Gastroesophageal sphincter (tissue), 4 donors: ENCODE results near the gene COL18A1. TPM values are rescaled to one million over a fixed set of nuclear protein-coding genes. Genes with fewer than 3 reads are reported as not detected.

Experiments
- ATAC-seq: fragments of 150-250 bp; one replicate; pipeline ENCODE4 v1.9.1; 2016; ENCODE audit warnings: mild to moderate bottlenecking, moderate library complexity
- H3K27ac ChIP-seq, 4 donors: fragments of 200-600 bp; sonication (generic) in 3 of 4; 1 replicate in 3 of 4; 2 replicates in 1 of 4; pipeline ENCODE4 v1.5.1; 2016 to 2019
- H3K27me3 ChIP-seq: fragments of 200-600 bp; sonication (generic); one replicate; pipeline ENCODE4 v1.5.1; 2019
- H3K36me3 ChIP-seq, 2 donors: fragments of 200-600 bp; sonication (generic); one replicate each; pipeline ENCODE4 v1.5.1; 2019; ENCODE audit warnings: control low read depth in 1 of 2
- H3K4me1 ChIP-seq, 3 donors: fragments of 200-600 bp; sonication (generic); 1 replicate in 2 of 3; 2 replicates in 1 of 3; pipeline ENCODE4 v1.5.1; 2016 to 2019; ENCODE audit warnings: control low read depth in 2 of 3
- H3K4me3 ChIP-seq, 2 donors: fragments of 200-600 bp; sonication (generic); one replicate each; pipeline ENCODE4 v1.5.1; 2019; ENCODE audit warnings: mild to moderate bottlenecking in 1 of 2, moderate library complexity in 1 of 2
- H3K9me3 ChIP-seq, 3 donors: fragments of 200-600 bp; sonication (generic); one replicate each; pipeline ENCODE4 v1.5.1; 2017 to 2019; ENCODE audit warnings: control low read depth in 2 of 3
- EP300 ChIP-seq: sonication (generic); formaldehyde crosslinking; IDR thresholded peaks from one replicate; pipeline ENCODE4 v1.6.1; 2017; ENCODE audit warnings: antibody characterized with exemption, mild to moderate bottlenecking
- POLR2A ChIP-seq, 2 donors: fragments of 450-650 bp; IDR thresholded peaks; one replicate each; pipeline ENCODE4 v1.6.1; 2017; ENCODE audit warnings: antibody characterized with exemption in 2 of 2, mild to moderate bottlenecking in 2 of 2, moderate library complexity in 1 of 2
- POLR2AphosphoS5 ChIP-seq: sonication (generic); formaldehyde crosslinking; IDR thresholded peaks from one replicate; pipeline ENCODE4 v1.6.1; 2017; ENCODE audit warnings: antibody characterized with exemption
- WGBS, 2 donors: methylation state at CpG; one replicate each; pipeline ENCODE4 v1.1.5; 2018; ENCODE audit warnings: low coverage in 1 of 2; 5-methylcytosine and 5-hydroxymethylcytosine counted together
- total RNA-seq, 4 donors: library from RNA; depleted of rRNA; stranded (reverse); fragments of >200 nt; gene quantifications; one replicate each; pipeline ENCODE4 v1.1.0, GENCODE V29; 2016
- TF ChIP-seq, protein P1 (sequence below), 4 experiments: fragments of 200-600 bp in 2 of 4; fragments of 450-650 bp in 2 of 4; sonication (generic) in 1 of 4; IDR thresholded peaks; one replicate each; pipeline ENCODE4 v1.5.1; 2017 to 2019; ENCODE audit warnings: antibody characterized with exemption in 4 of 4, mild to moderate bottlenecking in 2 of 4, moderate library complexity in 2 of 4

Gene COL18A1
- total RNA-seq, 4 donors from 2014 or later = 69.3 to 116 (median 78.4) TPM

GRCh38 chr21:45365186-45365607 is 39.8 kb upstream of the COL18A1 start:
- no peak for ATAC-seq
- Histone ChIP-seq H3K9me3 (no peaks in the 10 kb centered on the region), H3K27me3 (no peaks in the 10 kb centered on the region), H3K36me3 (no peaks in the 10 kb centered on the region), H3K4me3 (no peak overlapping the region), H3K27ac (peak overlapping the region in 3 of 4 donors; percentile 88 to 95 (median 93)), H3K4me1 (peaks cover 0 to 51% (median 21%) of the 10 kb centered on the region in 3 donors)
- TF ChIP-seq POLR2AphosphoS5 (no peak), EP300 (no peak), POLR2A (IDR thresholded peaks at IDR 0.05) (no peak)
- TF ChIP-seq, protein P1, sequence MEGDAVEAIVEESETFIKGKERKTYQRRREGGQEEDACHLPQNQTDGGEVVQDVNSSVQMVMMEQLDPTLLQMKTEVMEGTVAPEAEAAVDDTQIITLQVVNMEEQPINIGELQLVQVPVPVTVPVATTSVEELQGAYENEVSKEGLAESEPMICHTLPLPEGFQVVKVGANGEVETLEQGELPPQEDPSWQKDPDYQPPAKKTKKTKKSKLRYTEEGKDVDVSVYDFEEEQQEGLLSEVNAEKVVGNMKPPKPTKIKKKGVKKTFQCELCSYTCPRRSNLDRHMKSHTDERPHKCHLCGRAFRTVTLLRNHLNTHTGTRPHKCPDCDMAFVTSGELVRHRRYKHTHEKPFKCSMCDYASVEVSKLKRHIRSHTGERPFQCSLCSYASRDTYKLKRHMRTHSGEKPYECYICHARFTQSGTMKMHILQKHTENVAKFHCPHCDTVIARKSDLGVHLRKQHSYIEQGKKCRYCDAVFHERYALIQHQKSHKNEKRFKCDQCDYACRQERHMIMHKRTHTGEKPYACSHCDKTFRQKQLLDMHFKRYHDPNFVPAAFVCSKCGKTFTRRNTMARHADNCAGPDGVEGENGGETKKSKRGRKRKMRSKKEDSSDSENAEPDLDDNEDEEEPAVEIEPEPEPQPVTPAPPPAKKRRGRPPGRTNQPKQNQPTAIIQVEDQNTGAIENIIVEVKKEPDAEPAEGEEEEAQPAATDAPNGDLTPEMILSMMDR (IDR thresholded peaks at IDR 0.05) = no peak
- no CpG with 5 or more reads among the region's 25 CpGs for WGBS, 2 donors

DNA sequence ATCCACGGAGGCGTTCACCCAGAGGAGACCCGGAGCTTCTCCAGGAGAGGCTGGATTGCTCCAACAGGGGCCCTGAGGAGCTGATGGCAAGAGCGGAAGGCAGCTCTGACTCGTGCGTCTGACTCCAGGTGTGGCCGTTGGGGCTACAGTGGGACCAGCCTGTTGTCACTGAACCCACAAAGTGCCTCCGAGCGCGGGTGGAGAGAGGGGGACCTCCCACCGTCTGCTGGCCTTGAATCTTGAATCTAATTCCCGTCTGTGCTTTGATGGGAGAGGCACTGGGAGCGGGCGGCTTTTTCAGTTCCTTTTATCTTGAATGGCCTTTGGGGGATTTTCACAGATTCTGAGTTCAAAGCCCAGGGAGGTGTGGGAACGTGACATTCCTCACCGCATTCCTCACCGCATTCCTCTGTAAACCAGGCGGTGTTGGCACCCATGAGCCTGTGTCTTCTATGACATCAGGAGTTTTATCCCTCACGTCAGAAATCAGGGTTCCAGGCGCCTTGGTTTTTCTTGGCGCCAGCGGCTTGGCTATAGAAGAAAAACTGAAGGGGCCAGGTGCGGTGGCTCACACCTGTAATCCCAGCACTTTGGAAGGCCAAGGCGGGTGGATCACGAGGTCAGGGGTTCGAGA is 39.2 kb upstream of the COL18A1 start:
- Histone ChIP-seq H3K36me3 (no peaks in the 10 kb centered on the region), H3K4me3 (no peak overlapping the region), H3K4me1 (peaks cover 0 to 51% (median 21%) of the 10 kb centered on the region in 3 donors), H3K27me3 (no peaks in the 10 kb centered on the region), H3K9me3 (no peaks in the 10 kb centered on the region), H3K27ac (peak overlapping the region in 3 of 4 donors; percentile 88 to 95 (median 93))
- TF ChIP-seq, protein P1 (IDR thresholded peaks at IDR 0.05) = no peak
- no peak for TF ChIP-seq EP300
- no peak for TF ChIP-seq POLR2AphosphoS5
- no peak for TF ChIP-seq POLR2A (IDR thresholded peaks at IDR 0.05)
- no peak for ATAC-seq
- 83 to 91% methylated on average over 7 to 16 of the region's 26 CpGs for WGBS, 2 donors

GRCh38 chr21:45366476-45366875 is 38.5 kb upstream of the COL18A1 start:
- H3K27me3 ChIP-seq = no peaks in the 10 kb centered on the region
- no peak for TF ChIP-seq POLR2A (IDR thresholded peaks at IDR 0.05)
- TF ChIP-seq EP300 = no peak
- TF ChIP-seq, protein P1 (IDR thresholded peaks at IDR 0.05) = no peak
- no peak for TF ChIP-seq POLR2AphosphoS5
- no peak for ATAC-seq
- no peaks in the 10 kb centered on the region for H3K9me3 ChIP-seq
- H3K4me1 ChIP-seq = peaks cover 0 to 51% (median 21%) of the 10 kb centered on the region in 3 donors
- H3K4me3 ChIP-seq = no peak overlapping the region
- H3K27ac ChIP-seq = peak overlapping the region in 3 of 4 donors; percentile 21 to 88 (median 48)
- H3K36me3 ChIP-seq = no peaks in the 10 kb centered on the region
- 94% methylated on average over 3 of the region's 17 CpGs; no CpG with 5 or more reads in 1 of the 2 donors for WGBS, 2 donors

GRCh38 chr21:45366931-45367401 is 38.0 kb upstream of the COL18A1 start:
- H3K27me3 ChIP-seq = no peaks in the 10 kb centered on the region
- TF ChIP-seq POLR2AphosphoS5 = no peak
- TF ChIP-seq EP300 = no peak
- TF ChIP-seq, protein P1 (IDR thresholded peaks at IDR 0.05) = no peak
- no peak for TF ChIP-seq POLR2A (IDR thresholded peaks at IDR 0.05)
- H3K4me1 ChIP-seq = peaks cover 0 to 51% (median 21%) of the 10 kb centered on the region in 3 donors
- no peak overlapping the region for H3K4me3 ChIP-seq
- peak overlapping the region in 3 of 4 donors; percentile 21 to 88 (median 48) for H3K27ac ChIP-seq
- H3K9me3 ChIP-seq = no peaks in the 10 kb centered on the region
- peak; percentile 4 for ATAC-seq
- no peaks in the 10 kb centered on the region for H3K36me3 ChIP-seq
- WGBS, 2 donors = 80 to 83% methylated on average over 1 of the region's 14 CpGs
